Measurements from ENCODE around the gene IFRD1.

The IFRD1 gene

DNA sequence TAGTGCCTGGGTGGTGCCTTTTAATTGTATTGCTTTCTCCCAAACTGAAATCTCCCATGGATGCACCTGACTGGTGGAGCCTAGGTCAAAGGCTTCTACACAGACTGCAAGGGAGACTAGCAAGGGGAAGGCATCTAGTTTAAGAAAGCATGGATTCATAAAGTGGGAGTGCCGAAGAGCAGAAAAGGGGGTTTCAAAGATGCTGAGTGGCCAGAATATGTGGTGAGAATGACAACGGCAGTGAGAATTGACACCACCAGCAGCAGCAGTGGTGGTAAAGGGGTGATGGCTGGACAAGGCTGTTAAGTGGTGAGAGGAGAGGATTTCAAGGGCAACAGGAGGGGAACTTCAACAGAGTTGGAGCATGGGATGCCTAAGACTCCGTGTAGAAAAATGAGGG lies 67.2 kb downstream of the IFRD1 start:
- H3K27ac Mint-ChIP-seq, result no peak overlapping the region
- no peaks in the 10 kb centered on the region for H3K36me3 Mint-ChIP-seq (ENCODE audit: low read depth)
- H3K9me3 Mint-ChIP-seq, result no peaks in the 10 kb centered on the region
- no peak overlapping the region for H3K4me3 Mint-ChIP-seq
- peaks cover 2% of the 10 kb centered on the region for H3K4me1 Mint-ChIP-seq
- TF ChIP-seq, protein P1, sequence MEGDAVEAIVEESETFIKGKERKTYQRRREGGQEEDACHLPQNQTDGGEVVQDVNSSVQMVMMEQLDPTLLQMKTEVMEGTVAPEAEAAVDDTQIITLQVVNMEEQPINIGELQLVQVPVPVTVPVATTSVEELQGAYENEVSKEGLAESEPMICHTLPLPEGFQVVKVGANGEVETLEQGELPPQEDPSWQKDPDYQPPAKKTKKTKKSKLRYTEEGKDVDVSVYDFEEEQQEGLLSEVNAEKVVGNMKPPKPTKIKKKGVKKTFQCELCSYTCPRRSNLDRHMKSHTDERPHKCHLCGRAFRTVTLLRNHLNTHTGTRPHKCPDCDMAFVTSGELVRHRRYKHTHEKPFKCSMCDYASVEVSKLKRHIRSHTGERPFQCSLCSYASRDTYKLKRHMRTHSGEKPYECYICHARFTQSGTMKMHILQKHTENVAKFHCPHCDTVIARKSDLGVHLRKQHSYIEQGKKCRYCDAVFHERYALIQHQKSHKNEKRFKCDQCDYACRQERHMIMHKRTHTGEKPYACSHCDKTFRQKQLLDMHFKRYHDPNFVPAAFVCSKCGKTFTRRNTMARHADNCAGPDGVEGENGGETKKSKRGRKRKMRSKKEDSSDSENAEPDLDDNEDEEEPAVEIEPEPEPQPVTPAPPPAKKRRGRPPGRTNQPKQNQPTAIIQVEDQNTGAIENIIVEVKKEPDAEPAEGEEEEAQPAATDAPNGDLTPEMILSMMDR (IDR thresholded peaks at IDR 0.05; ENCODE audit: unreplicated experiment in 3 of 3), result no peak
- peaks cover 10% of the 10 kb centered on the region for H3K27me3 Mint-ChIP-seq (ENCODE audit: low read depth)

DNA sequence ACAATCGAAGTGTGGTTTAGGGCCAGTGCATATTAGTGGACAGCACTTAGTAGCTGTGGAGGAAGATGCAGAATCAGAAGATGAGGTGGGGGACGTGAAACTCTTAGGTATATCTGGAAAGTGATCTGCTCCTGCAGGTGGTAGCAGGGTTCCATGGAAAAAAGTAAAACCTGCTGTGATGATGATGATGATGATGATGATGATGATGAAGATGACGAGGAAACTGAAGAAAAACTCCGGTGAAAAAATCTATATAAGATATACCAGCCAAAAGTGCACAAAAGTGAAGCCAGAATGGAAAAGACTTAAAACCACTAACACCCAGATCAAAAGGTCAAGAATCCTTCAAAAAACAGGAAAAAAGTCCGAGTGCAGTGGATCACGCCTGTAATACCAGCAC lies 70.5 kb downstream of the IFRD1 start:
- H3K27ac Mint-ChIP-seq, result no peak overlapping the region
- no peaks in the 10 kb centered on the region for H3K36me3 Mint-ChIP-seq (ENCODE audit: low read depth)
- TF ChIP-seq, protein P1 (IDR thresholded peaks at IDR 0.05; ENCODE audit: unreplicated experiment in 3 of 3), result no peak
- no peaks in the 10 kb centered on the region for H3K9me3 Mint-ChIP-seq
- H3K4me3 Mint-ChIP-seq, result no peak overlapping the region
- H3K27me3 Mint-ChIP-seq (ENCODE audit: low read depth), result peaks cover 4% of the 10 kb centered on the region
- H3K4me1 Mint-ChIP-seq, result no peaks in the 10 kb centered on the region

- Mint-ChIP-seq H3K4me1 (no peaks in the 10 kb centered on the region), H3K27me3 (ENCODE audit: low read depth) (peaks cover 4% of the 10 kb centered on the region), H3K27ac (no peak overlapping the region), H3K9me3 (no peaks in the 10 kb centered on the region), H3K4me3 (no peak overlapping the region), H3K36me3 (ENCODE audit: low read depth) (no peaks in the 10 kb centered on the region)
- TF ChIP-seq, protein P1 (IDR thresholded peaks at IDR 0.05; ENCODE audit: unreplicated experiment in 3 of 3), result no peak
Observed at GRCh38 chr7:112521942-112522341, 71.7 kb downstream of the IFRD1 start.

DNA sequence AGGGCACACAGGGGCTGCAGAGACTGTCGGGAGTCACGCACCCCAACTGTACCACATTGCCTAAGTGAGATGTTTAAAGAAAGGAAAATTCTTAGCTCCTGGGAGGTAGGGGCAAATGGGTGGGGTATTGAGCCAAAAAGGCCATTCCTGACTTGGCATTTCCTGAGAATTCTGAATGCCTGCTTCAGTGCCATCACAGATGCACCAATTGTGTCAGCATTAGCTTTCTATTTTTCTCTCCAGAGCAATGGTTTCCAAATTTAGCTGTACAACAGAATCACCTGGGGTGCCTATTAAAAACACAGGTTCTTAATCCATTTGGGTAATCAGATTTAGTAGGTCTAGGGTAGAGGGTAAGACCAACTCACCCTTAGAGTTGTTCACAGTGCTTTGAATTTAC lies 73.6 kb downstream of the IFRD1 start:
- no peak overlapping the region for H3K4me3 Mint-ChIP-seq

More for the DNA sequence above, 73.6 kb downstream of the IFRD1 start:
- Mint-ChIP-seq H3K27ac (no peak overlapping the region), H3K9me3 (no peaks in the 10 kb centered on the region), H3K4me1 (no peaks in the 10 kb centered on the region), H3K27me3 (ENCODE audit: low read depth) (peaks cover 5% of the 10 kb centered on the region), H3K36me3 (ENCODE audit: low read depth) (no peaks in the 10 kb centered on the region)
- TF ChIP-seq, protein P1 (IDR thresholded peaks at IDR 0.05; ENCODE audit: unreplicated experiment in 3 of 3), result no peak
